Transverse colon (tissue), 3 donors: Measurements from ENCODE around the gene IL9.

Experiments
- CTCF ChIP-seq, 5 experiments: fragments of 200-600 bp in 3 of 5; fragments of 450-650 bp in 2 of 5; sonication (generic) in 3 of 5; IDR thresholded peaks; 1 replicate in 2 of 5; 2 replicates in 3 of 5; pipeline ENCODE4 v1.5.1; 2016 to 2017; ENCODE audit warnings: antibody characterized with exemption in 5 of 5, inconsistent platforms in 3 of 5, mild to moderate bottlenecking in 2 of 5, moderate library complexity in 1 of 5
- EP300 ChIP-seq: sonication (generic); formaldehyde crosslinking; IDR thresholded peaks from one replicate; pipeline ENCODE4 v1.6.1; 2017; ENCODE audit warnings: antibody characterized with exemption, low read depth
- POLR2A ChIP-seq: fragments of 450-650 bp; IDR thresholded peaks from one replicate; pipeline ENCODE4 v1.6.1; 2016; ENCODE audit warnings: antibody characterized with exemption, mild to moderate bottlenecking, moderate library complexity

DNA sequence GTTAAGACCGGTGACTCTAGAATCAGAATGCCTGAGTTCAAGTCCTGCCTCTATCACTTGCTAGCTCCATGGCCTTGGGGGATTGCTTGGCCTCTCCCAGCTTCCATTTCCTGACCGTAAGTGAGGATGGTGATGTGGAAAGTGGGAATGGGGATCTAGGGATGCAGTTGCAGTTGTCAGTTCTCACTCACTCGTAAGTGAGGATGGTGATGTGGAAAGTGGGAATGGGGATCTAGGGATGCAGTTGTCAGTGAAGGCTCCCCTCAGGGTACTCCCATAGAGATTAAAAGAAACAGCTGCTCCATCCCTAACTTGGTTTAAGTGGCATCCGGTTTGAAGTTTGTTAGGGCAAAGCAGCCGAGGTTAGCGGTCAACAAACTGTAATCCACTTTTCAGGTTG is 3.0 kb upstream of the IL9 start:
- TF ChIP-seq CTCF (IDR thresholded peaks at IDR 0.05), result no peak
- TF ChIP-seq POLR2A, result no peak
- no peak for TF ChIP-seq EP300
